T-helper 9 cell (primary cell): ENCODE results near the gene CTNND2.
"Not testable (repeated sequence)": the region's sequence is repeated elsewhere in the genome, so short reads cannot be mapped to it uniquely, and the experiment has no call there.

Experiments used
- DNase-seq: peaks from one replicate; pipeline ENCODE4 v3.0.0-alpha.2; 2020

The CTNND2 gene

GRCh38 chr5:11004523-11004922 is 899.7 kb downstream of the CTNND2 start:
- not testable (repeated sequence) for DNase-seq

- DNase-seq, result no peak
These were observed 903.5 kb downstream of the CTNND2 start for GRCh38 chr5:11000515-11001353.

- no peak for DNase-seq
These were observed 904.5 kb downstream of the CTNND2 start for GRCh38 chr5:10999714-11000113.

GRCh38 chr5:10995891-10996290 is 908.4 kb downstream of the CTNND2 start:
- no peak for DNase-seq

- no peak for DNase-seq
These were observed 909.9 kb downstream of the CTNND2 start for GRCh38 chr5:10994091-10994986.

- DNase-seq, result no peak
These were observed 913.6 kb downstream of the CTNND2 start for GRCh38 chr5:10990634-10991033.

- DNase-seq, result no peak
These were observed 914.5 kb downstream of the CTNND2 start for GRCh38 chr5:10989577-10990263.

- no peak for DNase-seq
These were observed 915.6 kb downstream of the CTNND2 start for GRCh38 chr5:10988622-10989021.

- DNase-seq, result peak; percentile 49
These were observed 916.2 kb downstream of the CTNND2 start for GRCh38 chr5:10987925-10988504.

- no peak for DNase-seq
These were observed 916.8 kb downstream of the CTNND2 start for GRCh38 chr5:10987276-10987924.

- no peak for DNase-seq
These were observed 918.5 kb downstream of the CTNND2 start for GRCh38 chr5:10985721-10986110.

- no peak for DNase-seq
These were observed 919.0 kb downstream of the CTNND2 start for GRCh38 chr5:10985091-10985720.

- DNase-seq, result no peak
These were observed 920.1 kb downstream of the CTNND2 start for GRCh38 chr5:10984021-10984715.

GRCh38 chr5:10982626-10983025 is 921.6 kb downstream of the CTNND2 start:
- DNase-seq, result no peak

- DNase-seq, result no peak
These were observed 922.3 kb downstream of the CTNND2 start for GRCh38 chr5:10981932-10982331.

- no peak for DNase-seq
These were observed 927.2 kb downstream of the CTNND2 start for GRCh38 chr5:10977011-10977410.

GRCh38 chr5:10975945-10976344 is 928.3 kb downstream of the CTNND2 start:
- DNase-seq, result no peak

- no peak for DNase-seq
These were observed 929.4 kb downstream of the CTNND2 start for GRCh38 chr5:10974850-10975249.

- no peak for DNase-seq
These were observed 930.9 kb downstream of the CTNND2 start for GRCh38 chr5:10973316-10973715.

- DNase-seq, result no peak
These were observed 934.5 kb downstream of the CTNND2 start for GRCh38 chr5:10969684-10970180.

- DNase-seq, result no peak
These were observed 939.4 kb downstream of the CTNND2 start for GRCh38 chr5:10964806-10965205.
